ENCODE measurements around the gene KLHDC4.
"Not testable (repeated sequence)": the region's sequence is repeated elsewhere in the genome, so short reads cannot be mapped to it uniquely, and the experiment has no call there.

The KLHDC4 gene

DNA sequence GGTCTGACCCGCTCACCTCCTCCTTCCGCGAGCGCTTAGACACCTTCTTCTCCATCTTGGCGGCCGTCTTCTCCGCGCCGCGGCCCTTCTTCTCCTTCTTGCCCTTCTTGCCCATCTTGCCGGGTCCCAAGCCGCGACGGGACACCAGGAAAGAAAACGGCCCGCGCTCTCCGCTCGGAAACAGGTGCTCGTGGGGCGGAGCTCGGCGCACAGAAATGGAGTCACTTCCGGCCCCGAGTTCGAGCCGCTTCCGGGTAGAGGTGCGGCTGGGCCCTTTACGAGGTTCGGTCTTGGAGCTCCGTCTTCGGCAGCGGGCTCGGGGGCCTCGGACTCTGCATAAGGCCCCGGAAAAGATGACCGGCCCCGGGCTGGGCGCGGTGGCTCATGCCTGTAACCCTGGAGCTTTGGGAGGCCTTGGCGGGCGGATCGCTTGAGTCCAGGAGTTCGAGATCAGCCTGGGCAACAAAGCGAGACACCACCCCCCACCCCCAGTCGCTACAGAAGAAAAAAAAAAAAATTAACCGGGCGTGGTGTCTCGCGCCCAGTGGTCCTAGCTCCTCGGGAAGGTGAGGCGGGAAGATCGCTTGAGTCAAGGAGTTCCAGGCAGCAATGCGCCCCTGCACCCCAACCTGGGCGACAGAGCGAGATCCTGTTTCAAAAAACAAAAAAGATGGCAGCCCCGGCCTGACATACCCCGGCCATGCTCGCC is at the start of gene KLHDC4:
Gene KLHDC4 (minus strand): TSS at position 211 of the 709 bp plus-strand sequence. CDS start 96 bp downstream, at position 115.
- peak; percentile 80 for DNase-seq (ENCODE audit: low read depth)

- no peak for DNase-seq (ENCODE audit: low read depth)
Observed at GRCh38 chr16:87815567-87815966, 49.8 kb upstream of the KLHDC4 start.

GRCh38 chr16:87812200-87812656 is 46.4 kb upstream of the KLHDC4 start:
- DNase-seq (ENCODE audit: low read depth) = no peak

GRCh38 chr16:87811454-87811853 is 45.7 kb upstream of the KLHDC4 start:
- DNase-seq (ENCODE audit: low read depth) = not testable (repeated sequence)

GRCh38 chr16:87809150-87809902 is 43.5 kb upstream of the KLHDC4 start:
- no peak for DNase-seq (ENCODE audit: low read depth)

DNA sequence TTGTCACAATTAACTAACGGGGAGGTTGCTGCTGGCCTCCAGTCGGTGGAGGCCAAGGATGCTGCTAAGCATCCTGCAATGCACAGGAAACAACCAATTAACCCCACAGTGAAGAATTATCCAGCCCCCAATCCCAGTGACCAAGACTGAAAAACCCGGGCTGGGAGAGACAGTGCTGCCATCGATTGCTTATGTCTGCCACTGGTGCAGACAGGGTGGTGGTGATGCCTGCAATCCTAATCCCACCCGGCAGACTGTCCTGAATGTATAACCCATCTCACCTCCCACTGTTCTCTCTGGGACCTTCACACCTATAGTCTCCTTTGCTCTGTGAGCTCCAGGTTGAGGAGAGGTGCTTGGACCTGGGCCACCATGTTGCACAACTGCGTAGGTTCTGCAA is 42.3 kb upstream of the KLHDC4 start:
- DNase-seq (ENCODE audit: low read depth) = no peak

GRCh38 chr16:87806641-87807546 is 41.1 kb upstream of the KLHDC4 start:
- peak; percentile 15 for DNase-seq (ENCODE audit: low read depth)

- DNase-seq (ENCODE audit: low read depth) = no peak
Observed at GRCh38 chr16:87806261-87806640, 40.5 kb upstream of the KLHDC4 start.

DNA sequence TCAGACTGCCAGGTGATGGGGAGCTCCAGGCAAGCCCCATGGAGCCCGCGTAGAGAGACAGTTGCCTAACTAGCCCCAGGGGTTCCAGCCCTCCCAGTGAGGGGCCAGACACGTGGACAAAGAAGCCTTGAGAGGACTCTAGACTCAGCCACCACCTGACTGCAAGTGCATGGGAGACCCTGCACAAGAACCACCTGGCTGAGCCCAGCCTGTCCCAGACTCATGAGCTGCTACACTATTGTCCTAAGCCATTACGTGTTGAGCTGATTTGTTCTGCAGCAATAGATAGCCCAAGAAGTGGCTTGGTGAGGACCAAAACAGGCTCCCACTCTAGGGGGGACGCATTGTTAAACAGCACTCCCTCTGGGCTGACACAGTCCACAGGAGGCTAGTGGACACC is 37.6 kb upstream of the KLHDC4 start:
- no peak for DNase-seq (ENCODE audit: low read depth)

DNA sequence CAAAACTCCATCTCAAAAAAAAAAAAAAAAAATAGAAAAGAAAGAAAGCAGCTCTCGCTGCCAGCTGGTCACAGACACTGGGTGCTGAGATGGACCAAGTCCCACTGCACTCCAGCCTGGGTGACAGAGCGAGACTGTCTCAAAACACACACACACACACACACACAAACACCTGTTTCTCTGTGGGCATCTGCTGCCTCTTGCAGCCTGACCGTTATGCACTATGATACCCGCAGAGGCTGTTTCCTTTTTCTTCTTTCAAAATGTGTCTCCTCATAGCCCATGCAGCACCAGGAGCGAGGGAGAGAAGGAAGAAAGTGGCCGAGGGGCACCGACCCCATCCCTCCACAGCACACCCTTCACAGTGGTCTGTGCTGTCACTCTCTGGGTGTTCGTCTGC is 36.9 kb upstream of the KLHDC4 start:
- no peak for DNase-seq (ENCODE audit: low read depth)

- DNase-seq (ENCODE audit: low read depth) = no peak
Observed at GRCh38 chr16:87801679-87802259, 36.0 kb upstream of the KLHDC4 start.

- DNase-seq (ENCODE audit: low read depth) = no peak
Observed at GRCh38 chr16:87800497-87800896, 34.7 kb upstream of the KLHDC4 start.

DNA sequence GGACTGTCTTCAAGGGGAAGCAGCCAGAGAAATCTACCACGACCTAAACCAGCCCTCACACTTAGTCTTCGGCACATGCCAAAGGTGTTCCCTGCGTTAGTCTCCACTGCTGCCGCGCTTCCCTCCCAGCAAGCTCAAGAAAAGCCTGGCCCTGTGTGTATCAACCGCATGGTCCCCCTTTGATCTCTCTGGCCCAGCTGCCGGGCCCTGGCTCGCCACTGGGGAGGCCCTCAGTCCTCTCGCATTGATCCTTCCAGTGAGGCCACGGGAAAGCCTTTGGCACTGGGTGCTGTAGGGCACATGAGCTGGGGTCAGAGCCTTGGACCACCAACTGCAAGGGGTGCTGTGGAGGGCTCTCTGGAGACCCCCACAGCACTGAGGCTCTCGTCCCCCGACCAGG is 29.6 kb upstream of the KLHDC4 start:
- DNase-seq (ENCODE audit: low read depth) = no peak

DNA sequence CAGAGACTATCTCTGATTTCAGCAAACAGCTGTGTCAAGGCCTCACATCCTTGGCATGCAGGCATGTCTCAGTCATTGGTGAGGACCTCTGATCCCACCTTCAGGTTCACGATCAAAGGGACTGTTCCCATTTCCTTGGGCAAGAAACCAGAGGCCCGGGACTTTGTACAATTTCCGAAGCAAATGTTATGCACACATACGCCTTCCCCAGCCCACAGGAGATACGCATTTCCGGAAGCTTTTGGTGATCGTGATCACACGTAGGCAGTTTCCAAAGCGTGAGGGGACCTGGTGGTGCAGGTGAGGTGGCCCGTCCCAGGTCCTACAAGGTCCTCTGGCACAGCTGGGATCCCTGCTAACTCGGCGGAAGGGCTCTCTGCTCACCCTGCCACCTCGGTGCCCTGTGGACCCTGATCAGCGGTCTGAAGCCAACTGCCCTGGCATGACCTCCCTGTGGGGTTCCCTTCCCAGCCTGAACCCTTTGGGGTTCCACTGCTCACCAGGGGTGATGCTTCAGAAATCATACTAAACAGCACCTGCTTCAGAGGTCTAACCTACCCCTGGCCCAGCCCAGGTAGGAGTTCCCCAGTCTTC is 28.8 kb upstream of the KLHDC4 start:
- no peak for DNase-seq (ENCODE audit: low read depth)

- DNase-seq (ENCODE audit: low read depth) = no peak
Observed at GRCh38 chr16:87792205-87792565, 26.4 kb upstream of the KLHDC4 start.

- DNase-seq (ENCODE audit: low read depth) = no peak
Observed at GRCh38 chr16:87791295-87792204, 25.8 kb upstream of the KLHDC4 start.

DNA sequence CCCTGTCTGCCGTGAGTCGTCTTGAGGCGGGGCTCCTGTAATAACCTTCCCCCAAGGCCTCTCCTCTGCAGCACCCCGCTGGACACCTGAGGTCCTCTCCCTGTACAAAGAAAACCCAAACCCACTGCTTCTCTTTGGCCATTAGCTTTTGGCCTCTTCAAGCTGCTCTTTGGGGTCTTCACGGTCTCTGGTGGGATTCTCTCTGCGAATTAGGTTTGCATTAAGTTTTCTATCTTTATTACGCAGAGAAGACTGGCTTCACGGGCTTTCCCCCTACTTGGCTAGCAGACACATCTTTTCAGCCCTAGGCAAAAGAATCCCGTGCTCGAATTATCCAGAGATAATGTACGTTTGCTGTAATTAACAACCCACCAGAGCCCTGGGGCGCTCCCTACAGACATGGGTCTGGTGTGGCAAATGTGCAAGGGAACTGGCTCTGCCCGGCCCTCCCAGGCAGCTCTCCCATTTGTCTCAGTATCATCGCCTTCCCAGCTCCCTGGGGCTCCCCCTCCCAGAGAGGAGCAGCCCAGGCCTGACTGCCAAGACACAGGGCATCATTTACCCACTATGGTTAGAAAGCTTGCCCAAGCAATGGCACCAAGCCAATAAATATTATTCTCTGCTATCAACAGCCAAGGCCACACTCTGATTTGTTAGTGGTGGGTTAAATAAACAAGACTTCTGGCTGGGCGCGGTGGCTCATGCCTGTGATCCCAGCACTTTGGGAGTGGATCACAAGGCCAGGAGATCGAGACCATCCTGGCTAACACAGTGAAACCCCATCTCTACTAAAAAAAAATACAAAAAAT is 24.7 kb upstream of the KLHDC4 start:
- no peak for DNase-seq (ENCODE audit: low read depth)

- no peak for DNase-seq (ENCODE audit: low read depth)
Observed at GRCh38 chr16:87789437-87790291, 23.9 kb upstream of the KLHDC4 start.

All from activated T-helper 1 cell treated with Interleukin-2 at 50 U/mL for 16 hours (primary cell).